PC-3 (cell line): ENCODE data around the gene MRPS14.

Source experiments
- EZH2 ChIP-seq: fragments of 300-600 bp; sonication (generic); IDR thresholded peaks from one replicate; pipeline ENCODE4 v1.6.1; 2017; ENCODE audit warnings: antibody characterized with exemption, mild to moderate bottlenecking, low read length; ENCODE audit not compliant: unreplicated experiment
- TF ChIP-seq, protein P1 (sequence below): fragments of 300-600 bp; sonication (generic); conservative IDR thresholded peaks from 2 replicates; pipeline ENCODE4 v1.5.1; 2017; ENCODE audit warnings: antibody characterized with exemption, low read depth, mild to moderate bottlenecking, low read length

DNA sequence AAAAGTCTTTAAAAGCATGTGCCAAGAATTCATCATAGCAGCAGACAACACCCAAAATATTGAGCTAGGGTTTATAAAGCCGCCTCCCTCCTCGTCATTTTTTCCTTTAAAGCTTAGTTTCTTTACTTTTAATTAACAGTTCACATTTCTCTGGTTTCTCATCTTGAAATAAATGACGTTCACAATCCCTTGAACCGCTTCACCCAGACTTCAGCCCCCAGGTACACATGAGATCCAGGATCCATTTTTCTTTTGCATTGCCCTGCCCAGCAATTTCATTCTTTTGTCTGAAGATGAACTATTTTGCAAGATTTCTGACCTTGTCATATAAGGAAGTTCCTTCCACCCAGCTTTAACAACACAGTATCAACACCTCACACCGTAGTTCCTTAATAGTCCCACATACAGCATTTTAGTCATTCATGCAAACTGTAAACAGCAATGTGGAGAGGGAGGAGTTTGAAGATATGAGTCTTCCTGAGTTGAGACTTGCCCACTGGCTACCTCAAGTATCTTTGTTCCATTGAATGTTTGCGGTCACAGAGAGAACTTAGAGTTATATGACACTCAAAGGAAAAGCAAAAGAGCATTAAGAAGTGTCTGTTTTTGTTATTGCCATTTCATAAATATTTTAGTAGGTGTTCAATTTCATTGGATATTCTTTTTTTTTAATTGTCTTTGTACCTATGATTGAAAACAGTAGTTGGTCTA, 58.8 kb downstream of the MRPS14 start:
- TF ChIP-seq, protein P1, sequence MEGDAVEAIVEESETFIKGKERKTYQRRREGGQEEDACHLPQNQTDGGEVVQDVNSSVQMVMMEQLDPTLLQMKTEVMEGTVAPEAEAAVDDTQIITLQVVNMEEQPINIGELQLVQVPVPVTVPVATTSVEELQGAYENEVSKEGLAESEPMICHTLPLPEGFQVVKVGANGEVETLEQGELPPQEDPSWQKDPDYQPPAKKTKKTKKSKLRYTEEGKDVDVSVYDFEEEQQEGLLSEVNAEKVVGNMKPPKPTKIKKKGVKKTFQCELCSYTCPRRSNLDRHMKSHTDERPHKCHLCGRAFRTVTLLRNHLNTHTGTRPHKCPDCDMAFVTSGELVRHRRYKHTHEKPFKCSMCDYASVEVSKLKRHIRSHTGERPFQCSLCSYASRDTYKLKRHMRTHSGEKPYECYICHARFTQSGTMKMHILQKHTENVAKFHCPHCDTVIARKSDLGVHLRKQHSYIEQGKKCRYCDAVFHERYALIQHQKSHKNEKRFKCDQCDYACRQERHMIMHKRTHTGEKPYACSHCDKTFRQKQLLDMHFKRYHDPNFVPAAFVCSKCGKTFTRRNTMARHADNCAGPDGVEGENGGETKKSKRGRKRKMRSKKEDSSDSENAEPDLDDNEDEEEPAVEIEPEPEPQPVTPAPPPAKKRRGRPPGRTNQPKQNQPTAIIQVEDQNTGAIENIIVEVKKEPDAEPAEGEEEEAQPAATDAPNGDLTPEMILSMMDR: no peak
- no peak for TF ChIP-seq EZH2
